DND-41 (cell line): ENCODE measurements around the gene MRAS.

Experiments used
- ATAC-seq: fragments of 200-7000 bp; cut with Tn5 transposase; 3 replicates; pipeline ENCODE4 v1.9.1; 2021; ENCODE audit warnings: low read depth; ENCODE audit not compliant: insufficient read depth
- DNase-seq: peaks from one replicate; pipeline ENCODE4 v3.0.0-alpha.2; 2020
- H2AFZ ChIP-seq: 2 replicates; pipeline ENCODE4 v1.6.0; 2012; ENCODE audit warnings: low read depth, low read length
- H3K27ac ChIP-seq: 2 replicates; pipeline ENCODE4 v1.5.1; 2012; ENCODE audit warnings: low read length, inconsistent platforms
- H3K27me3 ChIP-seq: fragments of 200-600 bp; sonication (generic); 2 replicates; pipeline ENCODE4 v1.6.0; 2012; ENCODE audit warnings: low read length, mild to moderate bottlenecking, inconsistent platforms; ENCODE audit not compliant: insufficient read depth, poor library complexity
- H3K36me3 ChIP-seq: 2 replicates; pipeline ENCODE4 v1.5.1; 2012; ENCODE audit warnings: low read length, inconsistent platforms; ENCODE audit not compliant: insufficient read depth
- H3K4me1 ChIP-seq: 2 replicates; pipeline ENCODE4 v1.5.1; 2012; ENCODE audit warnings: mild to moderate bottlenecking, low read length; ENCODE audit not compliant: insufficient read depth
- H3K4me2 ChIP-seq: 2 replicates; pipeline ENCODE4 v1.6.0; 2012; ENCODE audit warnings: mild to moderate bottlenecking, moderate library complexity, low read length, inconsistent platforms; ENCODE audit not compliant: insufficient read depth
- H3K4me3 ChIP-seq, 2 experiments: fragments of 200-600 bp in 1 of 2; shearing (Covaris generic) in 1 of 2; 2 replicates each; pipeline ENCODE4 v1.5.1; 2012 to 2016; ENCODE audit warnings: inconsistent platforms in 2 of 2, low read length in 2 of 2, mild to moderate bottlenecking in 2 of 2, low read depth in 1 of 2, moderate library complexity in 1 of 2
- H3K79me2 ChIP-seq: 2 replicates; pipeline ENCODE4 v1.6.0; 2012; ENCODE audit warnings: low read length, inconsistent platforms; ENCODE audit not compliant: insufficient read depth
- H3K9ac ChIP-seq: 2 replicates; pipeline ENCODE4 v1.6.0; 2012; ENCODE audit warnings: low read depth, mild to moderate bottlenecking, inconsistent platforms, low read length, moderate library complexity
- H3K9me3 ChIP-seq: 2 replicates; pipeline ENCODE4 v1.5.1; 2012; ENCODE audit warnings: low read length, moderate library complexity, mild to moderate bottlenecking, inconsistent platforms; ENCODE audit not compliant: insufficient read depth, severe bottlenecking
- H4K20me1 ChIP-seq: 2 replicates; pipeline ENCODE4 v1.6.0; 2012; ENCODE audit warnings: low read length; ENCODE audit not compliant: insufficient read depth
- EZH2 ChIP-seq: IDR thresholded peaks from 3 replicates; pipeline ENCODE4 v1.6.1; 2012; ENCODE audit warnings: borderline replicate concordance, low read depth, mild to moderate bottlenecking, moderate library complexity, low read length, inconsistent platforms; ENCODE audit not compliant: severe bottlenecking
- TF ChIP-seq, protein P1 (sequence below): IDR thresholded peaks from 2 replicates; pipeline ENCODE4 v1.5.1; 2012; ENCODE audit warnings: borderline replicate concordance, low read length, moderate library complexity, mild to moderate bottlenecking; ENCODE audit not compliant: poor library complexity, severe bottlenecking; ENCODE audit errors: extremely low read depth

The MRAS gene

GRCh38 chr3:138397983-138398382 is 49.6 kb downstream of the MRAS start:
- Histone ChIP-seq H3K4me2 (no peak overlapping the region), H3K27ac (no peak overlapping the region), H4K20me1 (no peaks in the 10 kb centered on the region), H3K9me3 (no peaks in the 10 kb centered on the region), H3K79me2 (no peaks in the 10 kb centered on the region), H3K4me1 (no peaks in the 10 kb centered on the region), H3K4me3 (no peak overlapping the region), H3K36me3 (no peaks in the 10 kb centered on the region), H3K27me3 (peaks cover 6% of the 10 kb centered on the region), H3K9ac (no peak overlapping the region), H2AFZ (no peak overlapping the region)
- ATAC-seq = no peak
- no peak for DNase-seq
- no peak for TF ChIP-seq EZH2
- TF ChIP-seq, protein P1, sequence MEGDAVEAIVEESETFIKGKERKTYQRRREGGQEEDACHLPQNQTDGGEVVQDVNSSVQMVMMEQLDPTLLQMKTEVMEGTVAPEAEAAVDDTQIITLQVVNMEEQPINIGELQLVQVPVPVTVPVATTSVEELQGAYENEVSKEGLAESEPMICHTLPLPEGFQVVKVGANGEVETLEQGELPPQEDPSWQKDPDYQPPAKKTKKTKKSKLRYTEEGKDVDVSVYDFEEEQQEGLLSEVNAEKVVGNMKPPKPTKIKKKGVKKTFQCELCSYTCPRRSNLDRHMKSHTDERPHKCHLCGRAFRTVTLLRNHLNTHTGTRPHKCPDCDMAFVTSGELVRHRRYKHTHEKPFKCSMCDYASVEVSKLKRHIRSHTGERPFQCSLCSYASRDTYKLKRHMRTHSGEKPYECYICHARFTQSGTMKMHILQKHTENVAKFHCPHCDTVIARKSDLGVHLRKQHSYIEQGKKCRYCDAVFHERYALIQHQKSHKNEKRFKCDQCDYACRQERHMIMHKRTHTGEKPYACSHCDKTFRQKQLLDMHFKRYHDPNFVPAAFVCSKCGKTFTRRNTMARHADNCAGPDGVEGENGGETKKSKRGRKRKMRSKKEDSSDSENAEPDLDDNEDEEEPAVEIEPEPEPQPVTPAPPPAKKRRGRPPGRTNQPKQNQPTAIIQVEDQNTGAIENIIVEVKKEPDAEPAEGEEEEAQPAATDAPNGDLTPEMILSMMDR = no peak

- no peak overlapping the region for H3K27ac ChIP-seq
- DNase-seq (no peak), ATAC-seq (no peak)
- H3K4me1 ChIP-seq = no peaks in the 10 kb centered on the region
- H3K9me3 ChIP-seq = no peaks in the 10 kb centered on the region
- H3K9ac ChIP-seq = no peak overlapping the region
- H4K20me1 ChIP-seq = no peaks in the 10 kb centered on the region
- H3K4me2 ChIP-seq = no peak overlapping the region
- H3K36me3 ChIP-seq = no peaks in the 10 kb centered on the region
- TF ChIP-seq, protein P1 = no peak
- no peak for TF ChIP-seq EZH2
- H3K27me3 ChIP-seq = peaks cover 10% of the 10 kb centered on the region
- no peak overlapping the region for H3K4me3 ChIP-seq
- H3K79me2 ChIP-seq = no peaks in the 10 kb centered on the region
- no peak overlapping the region for H2AFZ ChIP-seq
These were observed 50.6 kb downstream of the MRAS start for GRCh38 chr3:138398791-138399575.

DNA sequence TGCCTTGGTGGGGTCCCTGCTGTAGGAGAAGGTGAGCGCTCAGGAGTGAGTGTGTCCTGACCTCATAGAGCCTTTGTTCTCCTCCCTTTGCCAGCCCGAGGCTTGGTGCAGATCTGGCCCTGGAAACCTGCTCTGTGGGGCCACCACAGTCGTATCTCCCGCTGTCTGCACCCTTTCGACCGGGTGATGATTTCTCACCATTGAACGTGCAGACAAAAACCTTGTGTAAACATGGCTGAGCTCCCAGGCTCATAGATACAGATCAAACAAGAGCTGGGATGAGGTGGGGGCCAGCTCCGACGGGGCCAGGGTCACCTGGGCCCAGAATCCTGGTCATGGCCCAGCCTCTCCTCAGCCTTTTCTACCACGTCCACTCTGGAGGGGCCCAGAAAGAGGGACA is 51.4 kb downstream of the MRAS start:
- TF ChIP-seq, protein P1 = no peak
- no peak for TF ChIP-seq EZH2
- Histone ChIP-seq H3K9me3 (no peaks in the 10 kb centered on the region), H3K4me1 (no peaks in the 10 kb centered on the region), H4K20me1 (no peaks in the 10 kb centered on the region), H3K27me3 (peaks cover 14% of the 10 kb centered on the region), H3K36me3 (no peaks in the 10 kb centered on the region), H3K4me2 (no peak overlapping the region), H3K27ac (no peak overlapping the region), H3K79me2 (no peaks in the 10 kb centered on the region), H2AFZ (no peak overlapping the region), H3K4me3 (no peak overlapping the region), H3K9ac (no peak overlapping the region)
- DNase-seq (no peak), ATAC-seq (no peak)
